ENCODE data around the gene PIK3C2G.

Gene PIK3C2G

GRCh38 chr12:18270958-18271460 lies 9.7 kb downstream of the PIK3C2G start:
- no peak for DNase-seq (ENCODE audit: low read depth in 1 of 2, low spot score in 1 of 2)

- DNase-seq (ENCODE audit: low read depth in 1 of 2, low spot score in 1 of 2) = no peak
These were observed 14.7 kb downstream of the PIK3C2G start for GRCh38 chr12:18275981-18276380.

- no peak for DNase-seq (ENCODE audit: low read depth in 1 of 2, low spot score in 1 of 2)
These were observed 15.9 kb downstream of the PIK3C2G start for GRCh38 chr12:18277196-18277595.

DNA sequence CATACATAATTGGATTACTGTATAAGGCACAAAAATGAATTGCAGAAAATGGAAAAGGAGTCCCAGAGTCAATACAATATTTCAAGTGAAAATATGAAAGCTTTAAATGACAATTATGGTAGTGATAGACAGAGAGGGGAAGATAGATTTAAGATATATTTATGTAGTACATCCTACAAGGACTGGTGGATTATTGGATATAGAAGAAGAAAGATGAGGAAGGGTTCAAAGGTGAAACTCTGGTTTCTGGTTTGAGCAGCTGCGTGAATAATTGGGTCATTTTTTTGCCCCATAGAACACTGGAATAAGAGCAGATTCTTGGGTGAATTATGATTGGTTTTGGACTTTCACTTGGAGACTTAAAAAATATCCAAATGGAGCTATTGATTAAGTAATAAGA lies 19.4 kb downstream of the PIK3C2G start:
- DNase-seq (ENCODE audit: low read depth in 1 of 2, low spot score in 1 of 2) = no peak

GRCh38 chr12:18281941-18282340 lies 20.6 kb downstream of the PIK3C2G start:
- DNase-seq (ENCODE audit: low read depth in 1 of 2, low spot score in 1 of 2) = no peak

DNA sequence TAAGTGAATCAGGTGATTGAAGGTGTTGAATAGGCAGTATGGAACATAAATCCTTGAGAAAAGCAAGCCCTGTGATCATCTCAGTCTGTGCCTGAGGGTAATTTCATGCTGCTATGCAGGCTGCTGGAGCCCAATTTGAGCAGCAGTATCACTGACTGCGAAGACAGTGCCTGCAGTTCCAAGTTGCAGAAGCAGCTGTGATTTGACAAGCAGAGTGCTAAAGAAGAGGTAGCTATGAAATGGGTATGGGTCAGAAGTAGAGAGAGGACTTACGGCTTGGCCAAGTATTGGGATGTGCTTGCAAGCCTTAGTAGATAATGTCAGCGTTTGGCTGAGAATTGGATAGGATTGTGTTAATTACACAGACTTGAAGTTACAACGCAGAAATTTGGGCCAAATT lies 22.5 kb downstream of the PIK3C2G start:
- DNase-seq (ENCODE audit: low read depth in 1 of 2, low spot score in 1 of 2) = no peak

DNA sequence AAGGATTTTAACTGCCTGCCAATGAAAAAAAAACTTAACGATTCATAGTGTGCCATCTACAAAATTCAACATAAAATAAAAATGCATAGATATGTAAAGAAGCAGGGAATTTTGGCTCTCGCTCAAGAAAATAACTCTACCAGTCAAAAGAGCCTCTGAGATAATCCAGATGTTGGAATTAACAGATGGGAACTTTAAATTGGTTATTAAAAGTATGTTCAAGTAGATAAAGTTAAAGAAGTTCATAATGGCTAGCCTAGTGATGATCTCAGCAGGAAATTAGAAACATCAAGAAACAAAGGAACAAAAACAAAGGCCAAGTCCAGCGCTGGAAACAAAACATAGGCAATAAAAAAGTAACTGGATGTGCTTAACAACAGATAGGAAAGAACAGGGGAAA lies 23.1 kb downstream of the PIK3C2G start:
- no peak for DNase-seq (ENCODE audit: low read depth in 1 of 2, low spot score in 1 of 2)

GRCh38 chr12:18285161-18285560 lies 23.8 kb downstream of the PIK3C2G start:
- no peak for DNase-seq (ENCODE audit: low read depth in 1 of 2, low spot score in 1 of 2)

DNA sequence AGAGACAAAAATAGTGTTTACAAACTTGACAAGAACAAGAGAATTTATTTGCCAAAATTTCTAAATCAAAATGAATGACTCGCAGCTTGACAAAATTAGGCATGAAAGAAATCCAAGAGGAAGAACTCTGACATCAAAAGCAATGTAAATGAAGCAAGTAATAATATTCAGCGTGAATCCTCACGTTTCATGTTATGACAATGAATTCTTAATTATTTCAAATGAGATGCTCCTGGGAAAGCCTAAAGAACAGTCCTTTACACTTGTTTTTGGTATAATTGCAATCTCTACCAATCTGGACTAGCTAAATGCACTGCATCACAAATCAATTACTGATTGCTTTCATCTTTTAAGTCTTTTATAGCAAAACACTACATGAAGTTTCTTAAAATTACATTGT lies 29.1 kb downstream of the PIK3C2G start:
- no peak for DNase-seq (ENCODE audit: low read depth in 1 of 2, low spot score in 1 of 2)

DNA sequence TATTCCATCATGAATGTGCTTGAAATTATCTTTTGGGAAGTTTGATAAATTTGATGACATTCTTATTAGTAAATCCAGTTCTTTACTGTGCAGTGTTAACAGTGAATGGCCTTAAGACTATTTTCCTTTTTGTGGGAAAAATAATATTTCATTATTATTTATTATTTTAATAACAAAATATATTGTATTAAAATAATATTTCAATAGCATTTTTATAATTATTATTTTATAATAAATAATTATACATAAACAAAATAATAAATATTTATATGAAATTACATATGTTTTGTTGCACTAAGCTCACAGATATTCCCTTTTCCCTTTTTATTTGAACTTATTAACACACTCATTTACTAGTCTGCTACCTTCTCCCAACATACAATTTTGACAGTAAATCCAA lies 33.6 kb downstream of the PIK3C2G start:
- no peak for DNase-seq (ENCODE audit: low read depth in 1 of 2, low spot score in 1 of 2)

- DNase-seq (ENCODE audit: low read depth in 1 of 2, low spot score in 1 of 2) = no peak
These were observed 35.0 kb downstream of the PIK3C2G start for GRCh38 chr12:18296201-18296908.

DNA sequence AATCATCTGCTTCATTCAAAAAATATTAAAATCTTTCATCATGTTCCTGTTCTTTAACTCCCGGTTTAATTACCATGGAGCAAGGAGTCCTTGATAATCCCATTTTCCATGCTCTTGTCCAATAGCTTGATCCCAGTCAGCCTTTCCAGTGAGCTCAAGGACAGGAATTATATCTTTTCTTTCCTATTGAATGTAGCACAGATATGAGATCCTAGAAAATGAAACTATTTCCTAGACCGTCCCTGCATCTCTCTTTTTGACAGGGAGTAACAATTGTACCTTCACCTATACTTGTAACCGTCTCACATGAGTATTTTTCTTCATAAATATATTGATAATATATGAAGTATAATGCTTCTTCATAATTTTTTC lies 35.6 kb downstream of the PIK3C2G start:
- no peak for DNase-seq (ENCODE audit: low read depth in 1 of 2, low spot score in 1 of 2)

DNA sequence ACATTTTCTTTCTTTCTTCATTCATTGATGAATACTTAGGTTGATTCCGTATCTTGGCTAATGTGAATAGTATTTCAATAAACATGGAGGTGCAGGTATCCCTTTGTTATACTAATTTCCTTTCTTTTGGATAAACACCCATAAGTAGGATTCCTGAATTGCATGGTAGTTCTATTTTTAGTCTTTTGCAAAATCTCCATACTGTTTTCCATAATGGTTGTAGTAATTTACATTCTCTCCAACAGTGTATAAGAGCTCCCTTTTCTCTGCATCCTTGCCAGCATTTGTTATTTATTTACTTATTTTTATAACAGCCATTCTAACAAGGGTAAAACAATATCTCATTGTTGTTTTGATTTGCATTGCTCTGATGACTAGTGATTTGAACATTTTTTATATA lies 36.6 kb downstream of the PIK3C2G start:
- no peak for DNase-seq (ENCODE audit: low read depth in 1 of 2, low spot score in 1 of 2)

GRCh38 chr12:18302809-18303430 lies 41.6 kb downstream of the PIK3C2G start:
- DNase-seq (ENCODE audit: low read depth in 1 of 2, low spot score in 1 of 2) = no peak

DNA sequence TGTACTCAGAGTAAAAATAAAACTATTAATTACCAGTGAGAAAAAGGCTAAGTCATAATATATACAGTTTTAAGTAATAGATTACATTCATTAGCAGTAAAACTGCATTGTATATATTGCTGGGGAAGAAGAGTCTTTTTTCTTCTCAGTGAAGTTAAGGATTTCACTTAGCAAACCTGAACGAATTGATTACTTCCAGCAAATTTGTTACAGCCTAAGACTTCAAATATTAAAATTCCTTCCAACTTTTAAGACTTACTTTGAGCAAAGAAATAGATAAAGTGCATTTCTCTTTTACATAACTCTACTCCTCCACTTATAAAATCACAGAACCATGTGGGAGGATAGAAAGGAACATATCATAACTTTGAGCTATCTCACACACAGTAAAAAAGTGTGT lies 43.3 kb downstream of the PIK3C2G start:
- DNase-seq (ENCODE audit: low read depth in 1 of 2, low spot score in 1 of 2) = no peak

DNA sequence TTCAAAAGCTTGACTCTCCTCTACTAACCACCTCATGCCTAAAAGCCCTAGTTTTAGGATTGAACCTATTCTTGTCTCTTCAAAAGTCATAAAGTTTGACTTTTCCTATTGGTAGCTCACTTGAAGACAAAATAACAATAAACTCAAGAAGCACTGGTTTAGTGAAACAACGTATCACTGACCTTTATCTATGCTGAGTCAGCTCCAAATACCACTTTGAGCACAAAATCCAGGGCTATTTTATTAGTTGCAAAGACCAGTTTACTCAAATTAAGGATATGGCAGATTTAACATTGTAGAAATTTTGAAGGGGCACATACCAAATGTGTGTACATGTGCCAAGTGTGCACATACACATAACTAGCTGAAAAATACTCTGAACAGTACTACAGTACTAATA lies 45.0 kb downstream of the PIK3C2G start:
- DNase-seq (ENCODE audit: low read depth in 1 of 2, low spot score in 1 of 2) = no peak

GRCh38 chr12:18313306-18313705 lies 52.0 kb downstream of the PIK3C2G start:
- no peak for DNase-seq (ENCODE audit: low read depth in 1 of 2, low spot score in 1 of 2)

- DNase-seq (ENCODE audit: low read depth in 1 of 2, low spot score in 1 of 2) = no peak
These were observed 58.8 kb downstream of the PIK3C2G start for GRCh38 chr12:18320036-18320617.

DNA sequence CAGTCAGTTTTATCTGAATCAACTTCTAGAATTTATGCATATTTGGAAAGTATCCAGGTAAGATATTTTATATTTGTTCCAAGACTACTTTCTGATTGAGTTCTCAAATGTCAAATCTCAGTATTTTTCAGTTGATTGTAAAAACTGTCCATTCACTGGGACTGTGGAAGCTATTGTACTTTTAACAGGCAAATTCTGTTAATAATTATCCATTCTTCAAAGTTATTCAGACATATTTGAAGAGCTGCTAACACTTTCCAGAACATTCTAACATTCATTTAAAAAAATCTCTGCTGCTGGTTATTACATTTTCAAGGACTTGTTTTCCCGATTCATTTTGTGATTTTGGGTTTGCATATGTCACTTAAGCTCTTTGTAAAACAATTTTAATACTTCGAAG lies 59.7 kb downstream of the PIK3C2G start:
- DNase-seq (ENCODE audit: low read depth in 1 of 2, low spot score in 1 of 2) = no peak

- DNase-seq (ENCODE audit: low read depth in 1 of 2, low spot score in 1 of 2) = no peak
These were observed 61.8 kb downstream of the PIK3C2G start for GRCh38 chr12:18323159-18323558.

DNA sequence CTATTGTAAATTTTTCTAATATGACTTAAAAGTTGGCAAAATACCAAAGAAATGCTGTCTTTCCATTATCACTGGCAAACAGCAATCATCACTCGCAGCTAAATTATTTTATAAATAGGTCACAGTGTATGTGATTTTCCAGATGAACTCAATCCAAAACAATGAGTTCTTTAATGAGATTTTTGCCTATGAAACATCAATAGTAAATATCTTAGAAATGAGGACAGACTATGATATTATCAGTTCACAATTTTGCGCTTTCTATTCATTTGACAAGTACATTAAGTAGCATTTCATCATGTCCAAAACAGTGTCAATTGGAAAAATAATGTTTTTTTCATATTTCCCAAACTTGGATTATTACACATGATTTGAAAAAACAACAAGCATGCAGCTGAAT lies 65.7 kb downstream of the PIK3C2G start:
- no peak for DNase-seq (ENCODE audit: low read depth in 1 of 2, low spot score in 1 of 2)

- no peak for DNase-seq (ENCODE audit: low read depth in 1 of 2, low spot score in 1 of 2)
These were observed 70.9 kb downstream of the PIK3C2G start for GRCh38 chr12:18332173-18332572.

DNA sequence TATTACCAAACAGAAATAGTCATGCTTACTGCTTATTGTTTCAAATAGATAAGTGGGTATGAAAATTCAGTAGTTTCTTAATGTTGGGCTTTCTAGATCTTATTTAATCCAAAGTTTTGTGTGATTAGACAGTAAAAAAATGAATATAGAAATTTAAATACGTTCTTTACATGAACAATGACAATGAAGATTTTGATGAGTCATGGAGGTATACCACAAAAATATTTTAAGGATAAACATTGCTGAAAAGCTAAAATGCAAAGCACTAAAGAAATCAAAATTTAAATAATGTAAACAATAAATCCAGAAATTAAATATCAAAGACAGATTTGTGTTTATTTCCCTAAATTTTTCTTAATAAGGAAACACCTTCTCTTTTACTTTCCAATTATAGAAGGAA lies 78.3 kb downstream of the PIK3C2G start:
- no peak for DNase-seq (ENCODE audit: low read depth in 1 of 2, low spot score in 1 of 2)

Measured in activated T-helper 1 cell treated with anti-CD3 and anti-CD28 coated beads, Interleukin-2, amount 50 U/mL, for 16 hours (primary cell).